GM12878 (cell line): ENCODE data around the gene CNN3. TPM values are rescaled to one million over a fixed set of nuclear protein-coding genes. Genes with fewer than 3 reads are reported as not detected.

Experiments used
- ATAC-seq: fragments of 200-7000 bp; cut with Tn5 transposase; 3 replicates; pipeline ENCODE4 v1.9.1; 2020; ENCODE audit warnings: mild to moderate bottlenecking, moderate library complexity
- BruUV-seq: library from RNA; stranded (reverse); fragments of 400-500 nt; replicated peaks from 2 replicates; lab custom pipeline; 2021; lab: Mats Ljungman, UMichigan
- CTCF ChIA-PET: fragments of 300-600 bp; sonication (Branson Sonifier 250); formaldehyde crosslinking; extraction: SDS; loops from one replicate; lab custom pipeline; 2021; ENCODE audit warnings: inconsistent platforms; lab: Yijun Ruan, JAX
- POLR2A ChIA-PET: fragments of 350-600 bp; formaldehyde crosslinking; extraction: SDS; loops from one replicate; lab custom pipeline; 2021; ENCODE audit warnings: inconsistent platforms; lab: Charles Lee
- RAD21 ChIA-PET: fragments of 300-600 bp; sonication (Branson Sonifier 250); formaldehyde crosslinking; loops from one replicate; lab custom pipeline; 2023; ENCODE audit warnings: antibody characterized with exemption; ENCODE audit not compliant: unreplicated experiment; lab: Charles Lee
- SMC1A ChIA-PET: fragments of 300-600 bp; sonication (Branson Sonifier 250); formaldehyde crosslinking; loops from one replicate; lab custom pipeline; 2023; ENCODE audit not compliant: unreplicated experiment, uncharacterized antibody; lab: Charles Lee
- DNase-seq: peaks from one replicate; pipeline ENCODE4 v3.0.0-alpha.2; 2011; ENCODE audit warnings: low read depth, low spot score
- FAIRE-seq: peaks from 3 replicates; lab custom pipeline; 2011; peaks lifted over from hg19 to GRCh38; lab: Jason Lieb, UNC
- H2AFZ ChIP-seq: 2 replicates; pipeline ENCODE4 v1.6.0; 2011; ENCODE audit warnings: low read depth, low read length, control low read depth; ENCODE audit not compliant: control insufficient read depth
- H3K27ac ChIP-seq: 2 replicates; pipeline ENCODE4 v1.5.1; 2011; ENCODE audit warnings: control low read depth; ENCODE audit not compliant: control insufficient read depth, insufficient read depth
- H3K27me3 ChIP-seq, 2 experiments: replicated peaks in 1 of 2; 2 replicates each; pipeline versions ENCODE4 v1.6.0 to v1.6.1; 2011; ENCODE audit warnings: low read length in 1 of 2; ENCODE audit not compliant: control insufficient read depth in 2 of 2, insufficient read depth in 2 of 2
- H3K36me3 ChIP-seq, 2 experiments: 2 replicates each; pipeline ENCODE4 v1.5.1; 2011; ENCODE audit warnings: low read length in 1 of 2; ENCODE audit not compliant: control insufficient read depth in 2 of 2, insufficient read depth in 2 of 2
- H3K4me1 ChIP-seq: 2 replicates; pipeline ENCODE4 v1.6.1; 2011; ENCODE audit warnings: mild to moderate bottlenecking, low read length, moderate library complexity, mixed read lengths; ENCODE audit not compliant: control insufficient read depth, insufficient read depth
- H3K4me2 ChIP-seq: 2 replicates; pipeline ENCODE4 v1.6.0; 2011; ENCODE audit warnings: control low read depth; ENCODE audit not compliant: control insufficient read depth, insufficient read depth
- H3K4me3 ChIP-seq: fragments of 200-600 bp; sonication (generic); 2 replicates; pipeline ENCODE4 v1.5.1; 2016
- H3K79me2 ChIP-seq: 2 replicates; pipeline ENCODE4 v1.6.0; 2011; ENCODE audit warnings: low read length; ENCODE audit not compliant: control insufficient read depth, insufficient read depth
- H3K9ac ChIP-seq: 2 replicates; pipeline ENCODE4 v1.8.0; 2011; ENCODE audit warnings: low read length, control low read depth, mixed read lengths; ENCODE audit not compliant: control insufficient read depth, insufficient read depth
- H3K9me3 ChIP-seq: replicated peaks from 3 replicates; pipeline ENCODE4 v1.5.1; 2011; ENCODE audit warnings: mild to moderate bottlenecking, low read length; ENCODE audit not compliant: control insufficient read depth, insufficient read depth
- H4K20me1 ChIP-seq: 2 replicates; pipeline ENCODE4 v1.6.0; 2011; ENCODE audit not compliant: control insufficient read depth, insufficient read depth
- ATF3 ChIP-seq: IDR thresholded peaks from 2 replicates; pipeline ENCODE4 v1.6.1; 2011; ENCODE audit warnings: low read depth, mild to moderate bottlenecking, low read length, moderate library complexity, borderline replicate concordance; ENCODE audit errors: extremely low read depth
- KAT2A ChIP-seq: conservative IDR thresholded peaks from 2 replicates; pipeline ENCODE4 v1.6.1; 2011; ENCODE audit warnings: low read depth, low read length; ENCODE audit not compliant: control insufficient read depth
- MEF2B ChIP-seq: fragments of 450-650 bp; IDR thresholded peaks from 2 replicates; pipeline ENCODE4 v1.6.1; 2018; ENCODE audit warnings: mild to moderate bottlenecking, moderate library complexity; ENCODE audit not compliant: partially characterized antibody, poor library complexity, severe bottlenecking
- PBX3 ChIP-seq: IDR thresholded peaks from 2 replicates; pipeline ENCODE4 v1.6.1; 2011; ENCODE audit warnings: mild to moderate bottlenecking, low read depth, low read length, moderate library complexity; ENCODE audit not compliant: insufficient replicate concordance
- POLR2A ChIP-seq: IDR thresholded peaks from 2 replicates; pipeline ENCODE4 v1.6.1; 2011; ENCODE audit warnings: low read depth, mild to moderate bottlenecking, low read length
- REST ChIP-seq: IDR thresholded peaks from 2 replicates; pipeline ENCODE4 v1.6.1; 2012; ENCODE audit warnings: mild to moderate bottlenecking, low read depth, low read length
- SUPT20H ChIP-seq: IDR thresholded peaks from 2 replicates; pipeline ENCODE4 v1.6.1; 2011; ENCODE audit warnings: low read depth, mild to moderate bottlenecking, low read length, moderate library complexity, borderline replicate concordance; ENCODE audit not compliant: control insufficient read depth
- USF2 ChIP-seq: IDR thresholded peaks from 2 replicates; pipeline ENCODE4 v1.6.1; 2011; ENCODE audit warnings: low read depth, low read length, improper control_type of control experiment, borderline replicate concordance
- YBX1 ChIP-seq: fragments of 450-650 bp; IDR thresholded peaks from 2 replicates; pipeline ENCODE4 v1.6.1; 2016; ENCODE audit warnings: antibody characterized with exemption
- ZBTB40 ChIP-seq: fragments of 450-650 bp; IDR thresholded peaks from 2 replicates; pipeline ENCODE4 v1.6.1; 2016; ENCODE audit warnings: mild to moderate bottlenecking, moderate library complexity, borderline replicate concordance
- ZNF274 ChIP-seq: IDR thresholded peaks from one replicate; pipeline ENCODE4 v1.8.0; 2011; ENCODE audit not compliant: insufficient read length, insufficient read depth
- ZNF622 ChIP-seq: fragments of 450-650 bp; IDR thresholded peaks from 2 replicates; pipeline ENCODE4 v1.6.1; 2017; ENCODE audit warnings: mild to moderate bottlenecking, inconsistent platforms
- WGBS: methylation state at CpG from one replicate; pipeline ENCODE4 v1.1.6; 2016; ENCODE audit warnings: low lambda C conversion rate; ENCODE audit not compliant: insufficient replicate concordance, insufficient coverage; ENCODE audit errors: missing lambda C conversion rate; 5-methylcytosine and 5-hydroxymethylcytosine counted together
- in situ Hi-C: fragments of 300-500 bp; cut with MboI; formaldehyde crosslinking; loops from 9 replicates; pipeline ENCODE4 v1.14.3; 2018; ENCODE audit warnings: mixed read lengths
- intact Hi-C: fragments of 100-400 bp; cut with micrococcal nuclease; formaldehyde crosslinking; loops from one replicate; pipeline ENCODE4 v1.14.2; 2022; ENCODE audit not compliant: unreplicated experiment
- polyA plus RNA-seq, 11 experiments: library from polyadenylated mRNA; depleted of rRNA in 4 of 11; unstranded in 6 of 11; stranded (reverse) in 5 of 11; fragments of >200 nt; fragmentation: Nextera tagmentation in 4 of 11; fragmentation: Illumina TruSeq in 1 of 11; extraction: Ambion mirVana in 4 of 11; extraction: Trizol in 1 of 11; gene quantifications; 1 replicate in 1 of 11; 2 replicates in 10 of 11; pipeline versions ENCODE4 v1.2.1 to v1.2.3, GENCODE V29; 2011 to 2016; ENCODE audit warnings: inconsistent platforms in 2 of 11, missing spikeins in 2 of 11, low read depth in 1 of 11
- total RNA-seq, 4 experiments: library from RNA; depleted of rRNA in 3 of 4; stranded (reverse); fragments of >200 nt in 3 of 4; fragmentation: Illumina TruSeq in 1 of 4; extraction: Trizol in 1 of 4; gene quantifications; 2 replicates each; pipeline versions ENCODE4 v1.2.1 to v1.2.3, GENCODE V29; 2013 to 2021

Gene CNN3
- total and polyA plus RNA-seq, 10 of the 15 experiments (the other 5 are each of a cell fraction or from before 2014, with no cell fraction given) = 0.20 to 48.4 (median 34.3) TPM

GRCh38 chr1:94864821-94865220 lies 62.1 kb downstream of the CNN3 start:
- no peak overlapping the region for H2AFZ ChIP-seq
- H3K27ac ChIP-seq = no peak overlapping the region
- no peak overlapping the region for H3K4me3 ChIP-seq
- DNase-seq (no peak), FAIRE-seq (no peak), ATAC-seq (no peak)
- H3K9me3 ChIP-seq = no peaks in the 10 kb centered on the region
- H3K27me3 ChIP-seq = no peaks in the 10 kb centered on the region; a peak in 1 of 4 replicates
- H3K36me3 ChIP-seq = no peaks in the 10 kb centered on the region
- ChIA-PET POLR2A (no interaction called here), RAD21 (interaction anchor here (1.0 kb wide), 2 partner anchors 10 to 191 kb away, joined by 3 to 5 read pairs; no protein-coding TSS in a partner anchor), SMC1A (interaction anchor here (0.7 to 1.2 kb wide), 2 partner anchors 9 to 176 kb away, joined by 3 read pairs; no protein-coding TSS in a partner anchor), CTCF (interaction anchor here (0.6 to 4.8 kb wide), 3 partner anchors 10 to 179 kb away, joined by 3 to 39 read pairs (median 6); no protein-coding TSS in a partner anchor)
- H3K4me1 ChIP-seq = no peaks in the 10 kb centered on the region
- intact Hi-C loops = no loop called here
- no TSS peak for BruUV-seq
- in situ Hi-C loops = no loop called here
- no peak overlapping the region for H3K4me2 ChIP-seq
- no peaks in the 10 kb centered on the region for H4K20me1 ChIP-seq
- no peak overlapping the region for H3K9ac ChIP-seq
- 33% methylated on average over 9 of the region's 9 CpGs for WGBS
- no peaks in the 10 kb centered on the region for H3K79me2 ChIP-seq
- TF ChIP-seq ATF3 (no peak), KAT2A (no peak), ZBTB40 (no peak), PBX3 (no peak), ZNF274 (no peak), POLR2A (no peak), REST (no peak), SUPT20H (no peak), YBX1 (no peak), ZNF622 (no peak), MEF2B (no peak), USF2 (no peak)
